ENCODE results near the gene ARHGEF4. TPM values are rescaled to one million over a fixed set of nuclear protein-coding genes. Genes with fewer than 3 reads are reported as not detected.

The ARHGEF4 gene
- polyA plus RNA-seq, 1 donor (not counting 4 experiments of a cell fraction or from before 2014, with no cell fraction given) = 22.6 TPM

DNA sequence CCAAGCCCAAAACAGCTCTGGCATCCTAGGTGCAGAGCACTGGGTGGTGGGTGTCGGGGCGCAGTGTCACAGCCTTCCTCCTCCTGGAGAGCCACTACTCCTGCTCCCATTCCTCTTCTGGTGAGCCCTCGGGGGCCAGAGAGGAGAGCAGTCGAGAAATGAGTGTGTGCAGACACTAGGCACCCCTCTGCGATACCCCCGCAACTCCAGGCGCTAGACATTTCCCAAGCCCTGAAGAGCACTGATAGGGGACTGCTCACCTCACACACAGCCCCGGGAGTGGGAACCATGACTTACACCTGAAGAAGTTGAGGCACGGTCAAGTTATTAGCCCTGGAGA lies 202.4 kb downstream of the ARHGEF4 start:
- dilution Hi-C loops (cut with MboI; ENCODE audit: extremely low pct_ligation_motif_present, low sequenced_read_pairs) = no loop called here
- H3K4me2 ChIP-seq (ENCODE audit: control insufficient read depth, extremely low read depth, insufficient read depth, low read depth, low read length) = no peak overlapping the region
- no peak for DNase-seq (ENCODE audit: low read depth, low spot score)
- no peak overlapping the region for H3K9ac ChIP-seq (ENCODE audit: control insufficient read depth, extremely low read depth, insufficient read depth, low read length)
- H3K36me3 ChIP-seq (ENCODE audit: control insufficient read depth in 2 of 2, extremely low read depth in 1 of 2, insufficient read depth in 2 of 2, low read length in 2 of 2) = peaks cover 14 to 17% of the 10 kb centered on the region in 2 experiments
- H3K4me1 ChIP-seq (ENCODE audit: control insufficient read depth, extremely low read depth, insufficient read depth, low read length) = peaks cover 6% of the 10 kb centered on the region
- no peaks in the 10 kb centered on the region for H4K20me1 ChIP-seq (ENCODE audit: control insufficient read depth, extremely low read depth, insufficient read depth, low read length)
- H3K9me3 ChIP-seq (ENCODE audit: control insufficient read depth, low read depth, low read length) = no peaks in the 10 kb centered on the region
- TF ChIP-seq, protein P1, sequence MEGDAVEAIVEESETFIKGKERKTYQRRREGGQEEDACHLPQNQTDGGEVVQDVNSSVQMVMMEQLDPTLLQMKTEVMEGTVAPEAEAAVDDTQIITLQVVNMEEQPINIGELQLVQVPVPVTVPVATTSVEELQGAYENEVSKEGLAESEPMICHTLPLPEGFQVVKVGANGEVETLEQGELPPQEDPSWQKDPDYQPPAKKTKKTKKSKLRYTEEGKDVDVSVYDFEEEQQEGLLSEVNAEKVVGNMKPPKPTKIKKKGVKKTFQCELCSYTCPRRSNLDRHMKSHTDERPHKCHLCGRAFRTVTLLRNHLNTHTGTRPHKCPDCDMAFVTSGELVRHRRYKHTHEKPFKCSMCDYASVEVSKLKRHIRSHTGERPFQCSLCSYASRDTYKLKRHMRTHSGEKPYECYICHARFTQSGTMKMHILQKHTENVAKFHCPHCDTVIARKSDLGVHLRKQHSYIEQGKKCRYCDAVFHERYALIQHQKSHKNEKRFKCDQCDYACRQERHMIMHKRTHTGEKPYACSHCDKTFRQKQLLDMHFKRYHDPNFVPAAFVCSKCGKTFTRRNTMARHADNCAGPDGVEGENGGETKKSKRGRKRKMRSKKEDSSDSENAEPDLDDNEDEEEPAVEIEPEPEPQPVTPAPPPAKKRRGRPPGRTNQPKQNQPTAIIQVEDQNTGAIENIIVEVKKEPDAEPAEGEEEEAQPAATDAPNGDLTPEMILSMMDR (optimal IDR thresholded peaks at IDR 0.05 in 1 of 3, IDR thresholded peaks at IDR 0.05 in 1 of 3, conservative IDR thresholded peaks at IDR 0.05 in 1 of 3; ENCODE audit: extremely low read depth in 1 of 3, insufficient read depth in 2 of 3, low read length in 3 of 3) = no peak
- TF ChIP-seq EZH2 (IDR thresholded peaks at IDR 0.05; ENCODE audit: low read length) = no peak
- no peak overlapping the region for H3K4me3 ChIP-seq (ENCODE audit: control insufficient read depth in 2 of 3, extremely low read depth in 1 of 3, insufficient read depth in 2 of 3, low read depth in 1 of 3, low read length in 3 of 3)
- H3K79me2 ChIP-seq (ENCODE audit: control insufficient read depth, insufficient read depth, low read length) = no peaks in the 10 kb centered on the region
- H3K9me1 ChIP-seq (ENCODE audit: control insufficient read depth, extremely low read depth, insufficient read depth, low read length) = no peaks in the 10 kb centered on the region
- no peaks in the 10 kb centered on the region for H3K27me3 ChIP-seq (ENCODE audit: control insufficient read depth, extremely low read depth, insufficient read depth, low read length)
- no peak overlapping the region for H3K27ac ChIP-seq (ENCODE audit: control insufficient read depth, insufficient read depth, low read length)
- no peak for FAIRE-seq
- no peak overlapping the region for H2AFZ ChIP-seq (ENCODE audit: control insufficient read depth, low read length)

DNA sequence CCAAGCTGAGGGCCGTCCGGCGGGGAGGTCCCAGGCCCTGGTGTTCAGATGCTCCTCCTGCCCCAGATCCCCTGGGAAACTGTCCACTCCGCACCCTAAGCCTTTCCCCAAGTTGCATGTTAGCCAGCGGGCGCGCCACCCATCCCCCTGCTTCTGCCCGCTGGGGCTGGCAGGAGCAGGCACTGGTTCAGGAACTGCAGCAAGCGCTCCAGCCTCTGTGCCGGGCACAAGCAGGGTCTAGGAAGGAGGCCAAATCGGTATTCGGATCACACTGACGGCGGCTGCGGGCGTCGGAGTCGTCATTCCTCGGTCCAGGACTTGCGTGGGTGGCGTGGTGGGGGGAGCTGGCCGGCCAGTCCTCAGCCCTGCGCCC lies 202.8 kb downstream of the ARHGEF4 start:
- Histone ChIP-seq H2AFZ (ENCODE audit: control insufficient read depth, low read length) (no peak overlapping the region), H3K9ac (ENCODE audit: control insufficient read depth, extremely low read depth, insufficient read depth, low read length) (no peak overlapping the region), H3K27ac (ENCODE audit: control insufficient read depth, insufficient read depth, low read length) (no peak overlapping the region), H3K4me1 (ENCODE audit: control insufficient read depth, extremely low read depth, insufficient read depth, low read length) (peaks cover 1% of the 10 kb centered on the region), H3K79me2 (ENCODE audit: control insufficient read depth, insufficient read depth, low read length) (no peaks in the 10 kb centered on the region), H3K27me3 (ENCODE audit: control insufficient read depth, extremely low read depth, insufficient read depth, low read length) (no peaks in the 10 kb centered on the region), H4K20me1 (ENCODE audit: control insufficient read depth, extremely low read depth, insufficient read depth, low read length) (no peaks in the 10 kb centered on the region), H3K4me2 (ENCODE audit: control insufficient read depth, extremely low read depth, insufficient read depth, low read depth, low read length) (no peak overlapping the region), H3K9me3 (ENCODE audit: control insufficient read depth, low read depth, low read length) (no peaks in the 10 kb centered on the region), H3K36me3 (ENCODE audit: control insufficient read depth in 2 of 2, extremely low read depth in 1 of 2, insufficient read depth in 2 of 2, low read length in 2 of 2) (peaks cover 14 to 17% of the 10 kb centered on the region in 2 experiments), H3K9me1 (ENCODE audit: control insufficient read depth, extremely low read depth, insufficient read depth, low read length) (no peaks in the 10 kb centered on the region), H3K4me3 (ENCODE audit: control insufficient read depth in 2 of 3, extremely low read depth in 1 of 3, insufficient read depth in 2 of 3, low read depth in 1 of 3, low read length in 3 of 3) (no peak overlapping the region)
- no peak for TF ChIP-seq EZH2 (IDR thresholded peaks at IDR 0.05; ENCODE audit: low read length)
- TF ChIP-seq, protein P1 (optimal IDR thresholded peaks at IDR 0.05 in 1 of 3, IDR thresholded peaks at IDR 0.05 in 1 of 3, conservative IDR thresholded peaks at IDR 0.05 in 1 of 3; ENCODE audit: extremely low read depth in 1 of 3, insufficient read depth in 2 of 3, low read length in 3 of 3) = no peak
- no peak for FAIRE-seq
- dilution Hi-C loops (cut with MboI; ENCODE audit: extremely low pct_ligation_motif_present, low sequenced_read_pairs) = no loop called here
- no peak for DNase-seq (ENCODE audit: low read depth, low spot score)

All from keratinocyte (primary cell).